Measurements from ENCODE around the gene TUBA4A.

GRCh38 chr2:219291910-219292490, 38.3 kb upstream of the TUBA4A start:
- TF ChIP-seq, protein P1, sequence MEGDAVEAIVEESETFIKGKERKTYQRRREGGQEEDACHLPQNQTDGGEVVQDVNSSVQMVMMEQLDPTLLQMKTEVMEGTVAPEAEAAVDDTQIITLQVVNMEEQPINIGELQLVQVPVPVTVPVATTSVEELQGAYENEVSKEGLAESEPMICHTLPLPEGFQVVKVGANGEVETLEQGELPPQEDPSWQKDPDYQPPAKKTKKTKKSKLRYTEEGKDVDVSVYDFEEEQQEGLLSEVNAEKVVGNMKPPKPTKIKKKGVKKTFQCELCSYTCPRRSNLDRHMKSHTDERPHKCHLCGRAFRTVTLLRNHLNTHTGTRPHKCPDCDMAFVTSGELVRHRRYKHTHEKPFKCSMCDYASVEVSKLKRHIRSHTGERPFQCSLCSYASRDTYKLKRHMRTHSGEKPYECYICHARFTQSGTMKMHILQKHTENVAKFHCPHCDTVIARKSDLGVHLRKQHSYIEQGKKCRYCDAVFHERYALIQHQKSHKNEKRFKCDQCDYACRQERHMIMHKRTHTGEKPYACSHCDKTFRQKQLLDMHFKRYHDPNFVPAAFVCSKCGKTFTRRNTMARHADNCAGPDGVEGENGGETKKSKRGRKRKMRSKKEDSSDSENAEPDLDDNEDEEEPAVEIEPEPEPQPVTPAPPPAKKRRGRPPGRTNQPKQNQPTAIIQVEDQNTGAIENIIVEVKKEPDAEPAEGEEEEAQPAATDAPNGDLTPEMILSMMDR (IDR thresholded peaks at IDR 0.05): no peak
- no peak for TF ChIP-seq EZH2 (IDR thresholded peaks at IDR 0.05)
